ENCODE measurements around the gene C11orf86.
"Not testable (repeated sequence)": the region's sequence is repeated elsewhere in the genome, so short reads cannot be mapped to it uniquely, and the experiment has no call there.

C11orf86 gene

DNA sequence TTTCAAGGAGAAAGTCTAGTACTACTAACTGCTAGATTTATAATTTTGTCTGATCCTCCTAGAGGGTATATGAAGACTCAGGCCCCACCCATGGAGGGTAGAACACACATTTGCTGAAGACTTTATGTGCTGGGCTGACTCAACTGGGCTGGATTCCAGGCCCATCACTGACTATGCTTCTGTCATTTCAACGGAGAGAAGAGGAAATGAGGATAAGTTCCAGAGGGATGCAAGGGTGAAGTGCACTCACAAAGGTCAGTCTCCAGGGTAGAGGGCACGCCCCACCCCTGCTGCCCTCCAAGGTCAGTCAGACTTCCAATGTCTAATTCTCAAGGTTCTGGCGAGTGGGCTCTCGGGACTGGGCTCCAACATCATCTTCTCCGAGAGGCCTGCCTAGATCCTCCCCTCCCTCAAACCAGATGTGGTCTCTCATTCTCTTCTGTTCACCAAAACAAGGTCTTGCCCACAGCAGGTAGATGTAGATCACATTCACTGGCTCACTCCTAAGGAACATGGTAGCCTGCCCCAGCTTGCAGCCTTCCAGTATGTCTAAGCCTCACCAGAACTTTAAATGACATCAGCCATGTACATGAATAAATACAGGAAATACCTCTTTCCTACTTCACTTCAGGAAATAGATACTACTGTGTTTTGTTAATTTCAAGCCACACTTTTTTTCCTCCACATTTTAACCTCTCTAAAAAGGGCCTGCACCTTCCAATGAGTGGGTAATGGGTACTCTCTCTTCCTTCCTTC is 7.3 kb upstream of the C11orf86 start:
- DNase-seq: no peak

GRCh38 chr11:66969584-66970225 is 5.4 kb upstream of the C11orf86 start:
- no peak for DNase-seq

DNA sequence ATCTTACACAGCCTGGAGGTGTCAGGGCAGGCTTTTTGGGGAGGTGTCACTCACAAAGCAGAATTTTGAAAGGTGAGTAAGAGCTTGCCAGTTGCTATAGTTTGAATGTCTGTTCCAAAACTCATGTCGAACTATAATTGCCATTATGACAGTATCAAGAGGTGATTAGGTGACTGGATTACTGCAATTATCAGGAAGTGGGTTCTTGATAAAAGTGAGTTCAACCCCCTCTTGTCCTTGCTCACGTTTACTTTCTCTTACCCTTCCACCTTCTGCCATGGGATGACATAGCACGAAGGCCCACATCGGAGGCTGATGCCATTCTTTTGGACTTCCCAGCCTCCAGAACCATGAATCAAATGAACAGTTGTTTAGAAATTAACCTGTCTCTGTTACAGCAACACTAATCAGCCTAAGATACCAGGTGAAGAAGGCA is 4.7 kb upstream of the C11orf86 start:
- no peak for DNase-seq

GRCh38 chr11:66970807-66971442 is 4.2 kb upstream of the C11orf86 start:
- DNase-seq: peak in 1 of 2 experiments; percentile 31

DNA sequence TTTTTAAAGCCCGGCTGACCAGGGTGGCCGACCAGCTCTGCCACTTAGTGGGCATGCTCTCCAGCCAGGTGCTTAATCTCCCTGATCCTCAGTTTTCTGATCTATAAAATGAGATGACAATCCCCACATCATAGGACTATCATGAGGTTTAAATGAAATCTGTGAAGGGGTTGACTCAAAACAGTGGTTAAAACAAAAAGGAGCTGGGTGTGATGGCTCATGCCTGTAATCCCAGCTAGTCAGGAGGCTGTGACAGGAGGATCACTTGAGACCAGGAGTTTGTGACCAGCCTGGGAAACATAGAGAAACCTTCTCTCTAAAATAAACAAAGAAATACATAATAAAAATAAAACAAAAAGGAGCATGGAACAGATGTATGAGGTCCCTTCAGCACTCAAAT is 3.6 kb upstream of the C11orf86 start:
- DNase-seq: no peak

DNA sequence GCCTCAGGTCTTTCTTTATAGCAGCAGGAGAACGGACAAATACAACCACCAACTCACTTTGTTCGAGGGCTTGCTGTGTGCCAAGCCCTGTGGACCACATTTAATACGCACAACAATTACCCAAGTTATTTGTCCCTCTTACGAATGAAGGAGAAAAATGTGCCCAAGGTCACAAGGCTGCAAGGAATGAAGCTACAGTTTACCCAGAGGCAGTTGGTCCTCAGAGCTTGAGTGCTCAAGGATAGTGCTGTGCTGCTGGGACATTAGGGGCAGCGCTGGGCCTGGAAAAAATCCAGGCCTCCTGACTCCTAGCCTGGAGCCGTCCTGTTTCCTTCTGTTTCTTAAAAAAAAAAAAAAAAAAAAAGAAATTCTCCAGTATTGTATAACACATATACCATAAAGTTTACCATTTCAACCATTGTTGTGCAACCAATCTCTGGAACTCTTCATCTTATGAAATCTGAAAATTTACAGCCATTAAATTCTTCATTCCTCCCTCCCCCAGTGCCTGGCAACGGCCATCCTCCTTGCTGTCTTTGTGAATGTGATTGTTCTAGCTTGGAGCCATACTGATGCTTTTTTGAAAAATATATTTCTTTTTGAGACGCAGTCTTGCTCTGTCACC is 1.0 kb upstream of the C11orf86 start:
- DNase-seq: no peak

DNA sequence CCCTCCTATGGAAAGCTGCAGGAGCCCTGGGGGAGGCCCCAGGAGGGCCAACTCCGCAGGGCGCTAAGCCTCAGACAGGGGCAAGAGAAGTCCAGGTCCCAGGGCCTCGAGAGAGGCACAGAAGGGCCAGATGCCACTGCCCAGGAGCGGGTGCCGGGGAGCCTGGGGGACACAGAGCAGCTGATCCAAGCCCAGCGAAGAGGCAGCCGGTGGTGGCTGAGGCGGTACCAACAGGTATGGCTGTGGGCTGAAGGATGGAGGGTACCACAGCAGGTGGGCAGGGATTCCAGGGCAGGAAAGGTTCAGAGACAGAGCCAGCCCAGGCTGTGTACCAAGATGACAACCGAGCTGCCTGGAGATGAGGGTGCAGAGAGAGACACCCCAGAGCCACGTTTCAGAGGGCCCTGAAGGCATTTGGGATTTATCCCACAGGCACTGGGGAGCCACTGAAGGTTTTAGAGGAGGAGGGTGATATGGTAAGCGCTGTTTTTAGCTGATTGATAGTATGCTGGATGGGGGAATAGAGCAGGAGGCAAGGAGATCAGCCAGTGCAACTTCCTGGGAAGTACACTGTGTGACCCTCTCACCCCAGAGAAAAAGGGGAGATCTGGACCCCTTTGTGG is 412 bp downstream of the C11orf86 start:
- DNase-seq: no peak

- DNase-seq: peak in 1 of 2 experiments; percentile 18
These were observed 944 bp downstream of the C11orf86 start for GRCh38 chr11:66976028-66976467.

DNA sequence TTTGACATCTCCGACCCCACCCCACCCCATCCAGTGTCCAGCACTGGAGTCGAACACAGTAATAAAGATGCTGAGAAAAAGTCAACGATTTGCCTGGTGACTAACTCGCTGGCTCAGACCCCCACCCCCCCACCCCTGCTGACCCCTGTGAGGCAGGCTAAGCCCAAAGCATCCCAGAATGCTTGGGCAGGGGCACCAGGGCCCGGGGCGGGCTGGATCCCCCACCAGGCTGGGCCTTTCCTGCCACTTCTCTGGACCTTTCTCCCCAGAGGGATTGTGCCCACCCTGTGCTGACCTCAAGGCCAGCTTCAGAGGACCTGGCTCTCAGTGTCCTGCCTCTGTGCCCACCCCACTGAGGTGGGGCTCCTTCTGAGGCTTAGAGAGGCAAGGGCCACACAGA is 1.8 kb downstream of the C11orf86 start:
- DNase-seq: no peak

DNA sequence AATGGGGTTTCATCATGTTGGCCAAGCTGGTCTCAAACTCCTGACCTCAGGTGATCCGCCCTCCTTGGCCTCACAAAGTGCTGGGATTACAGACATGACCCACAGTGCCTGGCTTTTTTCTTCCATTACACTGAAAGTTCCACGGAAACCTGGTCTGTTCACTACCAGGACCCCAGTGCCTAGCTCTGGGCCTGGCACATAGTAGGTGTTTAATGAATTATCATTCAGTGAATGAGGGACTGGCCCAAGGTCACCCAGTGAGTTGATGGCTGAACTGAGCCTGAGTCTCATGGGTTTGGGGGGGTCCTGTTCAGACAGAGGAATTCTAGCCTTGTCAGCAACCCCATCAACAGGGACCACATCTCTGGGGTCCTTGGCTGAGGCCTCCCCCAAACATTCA is 3.1 kb downstream of the C11orf86 start:
- no peak for DNase-seq

- DNase-seq: no peak
These were observed 3.6 kb downstream of the C11orf86 start for GRCh38 chr11:66978717-66979116.

DNA sequence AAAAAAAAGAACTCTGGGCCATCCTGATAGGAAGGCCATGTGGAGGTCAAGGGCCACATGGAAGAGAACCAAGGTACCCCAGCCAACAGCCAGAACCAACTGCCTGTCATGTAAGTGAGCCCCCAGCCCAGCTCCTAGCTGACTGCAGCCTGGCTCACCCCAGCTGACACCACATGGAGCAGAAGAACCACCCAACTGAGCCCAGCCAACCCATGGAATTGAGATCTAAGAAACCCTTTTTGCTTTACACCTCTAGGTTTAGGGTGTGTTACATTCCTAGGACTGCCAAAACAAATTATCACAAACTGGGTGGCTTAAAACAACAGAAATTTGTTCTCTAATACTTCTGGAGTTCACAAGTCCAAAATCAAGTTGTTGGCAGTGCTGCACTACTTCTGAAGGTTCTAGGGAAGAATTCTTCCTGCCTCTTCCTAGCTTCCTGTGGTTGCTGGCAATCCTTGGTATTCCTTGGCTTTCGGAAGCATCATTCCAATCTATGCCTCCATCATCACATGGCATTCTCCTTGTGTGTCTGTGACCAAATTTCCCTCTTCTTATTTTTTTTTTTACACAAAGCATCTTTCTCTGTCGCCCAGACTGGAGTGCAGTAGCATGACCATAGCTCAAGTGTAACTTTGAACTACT is 4.4 kb downstream of the C11orf86 start:
- DNase-seq: no peak

DNA sequence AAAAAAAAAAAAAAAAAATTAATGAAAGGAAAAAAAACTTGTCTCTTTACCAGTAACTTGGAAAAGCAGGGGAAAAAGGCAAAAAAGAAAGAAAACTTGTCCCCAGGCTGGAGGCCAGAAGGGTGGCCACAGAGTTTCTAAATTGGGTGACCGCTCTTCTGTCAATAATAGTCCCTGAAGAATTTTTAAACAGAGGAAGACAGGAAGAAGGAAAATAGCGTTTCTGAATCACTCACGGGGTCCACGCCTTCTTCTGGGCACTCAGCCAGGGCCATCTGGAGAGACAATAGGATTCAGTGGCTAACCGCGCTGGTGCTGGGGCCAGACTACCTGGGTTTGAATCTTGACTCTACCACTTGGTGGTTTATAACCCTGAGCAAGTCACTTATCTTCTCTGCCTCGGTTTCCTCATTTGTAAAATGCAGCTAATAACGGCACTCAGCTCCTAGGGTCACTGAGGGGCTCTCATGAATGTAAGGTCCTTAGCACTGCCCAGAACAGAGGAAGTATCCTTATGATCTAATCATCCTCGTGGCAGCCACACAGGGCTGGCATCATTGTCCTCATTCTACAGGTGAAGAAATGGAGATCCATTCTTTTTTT is 7.0 kb downstream of the C11orf86 start:
- peak; percentile 93 to 94 for DNase-seq

GRCh38 chr11:66983275-66983924 is 8.3 kb downstream of the C11orf86 start:
- no peak for DNase-seq

DNA sequence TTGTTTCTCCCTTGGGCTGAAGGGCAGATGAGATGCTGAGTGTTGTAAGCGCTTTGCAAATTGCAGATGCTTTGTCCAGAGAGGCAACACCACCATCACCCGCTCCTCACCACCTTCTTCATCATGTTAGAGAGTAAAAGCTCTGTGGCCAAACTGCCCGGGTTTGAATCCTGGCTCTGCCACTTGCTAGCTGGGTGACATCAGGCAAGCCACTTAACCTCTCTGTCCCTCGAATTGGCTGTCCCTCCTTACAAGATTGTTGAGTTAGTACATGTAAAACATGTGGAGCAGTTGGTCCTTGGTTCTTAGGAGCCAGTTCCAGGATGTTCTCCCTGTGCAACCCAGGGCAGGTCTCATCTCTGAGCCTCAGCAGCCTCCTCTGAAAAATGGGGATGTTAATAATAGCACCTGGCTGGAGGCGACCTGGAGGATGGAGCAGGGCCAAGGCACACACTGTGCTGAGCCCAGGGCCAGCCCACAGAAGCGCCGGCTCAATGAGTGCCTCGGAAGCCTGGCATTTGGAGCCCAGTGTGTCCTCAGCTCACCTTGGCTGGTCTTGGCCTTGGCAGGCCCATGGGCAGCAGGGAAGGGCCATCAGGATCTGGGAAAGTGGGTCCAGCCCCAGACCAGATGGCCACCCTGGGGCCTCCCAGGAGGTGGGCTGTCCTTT is 10.5 kb downstream of the C11orf86 start:
- DNase-seq: no peak

- no peak for DNase-seq
These were observed 11.1 kb downstream of the C11orf86 start for GRCh38 chr11:66986178-66986545.

GRCh38 chr11:66987158-66987620 is 12.1 kb downstream of the C11orf86 start:
- DNase-seq: peak in 1 of 2 experiments; percentile 21

- DNase-seq: no peak
These were observed 13.0 kb downstream of the C11orf86 start for GRCh38 chr11:66987924-66988637.

- not testable (repeated sequence) for DNase-seq
These were observed 13.6 kb downstream of the C11orf86 start for GRCh38 chr11:66988741-66989140.

GRCh38 chr11:66989360-66989759 is 14.3 kb downstream of the C11orf86 start:
- not testable (repeated sequence) for DNase-seq
